ENCODE data around the gene NRP2.

GRCh38 chr2:205781244-205781931 lies 99.1 kb downstream of the NRP2 start:
- TF ChIP-seq CTCF (conservative IDR thresholded peaks at IDR 0.05; ENCODE audit: low read length) (no peak), EZH2phosphoT487 (IDR thresholded peaks at IDR 0.05; ENCODE audit: borderline replicate concordance) (no peak)
